Endodermal cell (in vitro differentiated cells): Measurements from ENCODE around the gene HMGCR. TPM values are rescaled to one million over a fixed set of nuclear protein-coding genes. Genes with fewer than 3 reads are reported as not detected.

Experiments used
- DNase-seq: peaks from one replicate; pipeline ENCODE4 v3.0.0-alpha.2; 2017
- H3K27ac ChIP-seq: 2 replicates; pipeline ENCODE4 v1.5.1; 2013; ENCODE audit warnings: mild to moderate bottlenecking, low read depth, low read length, moderate library complexity
- H3K27me3 ChIP-seq: 2 replicates; pipeline ENCODE4 v1.6.1; 2013; ENCODE audit warnings: mild to moderate bottlenecking, low read length, moderate library complexity; ENCODE audit not compliant: insufficient read depth, control insufficient read depth, poor library complexity, severe bottlenecking
- H3K36me3 ChIP-seq: 2 replicates; pipeline ENCODE4 v1.7.0; 2013; ENCODE audit warnings: mild to moderate bottlenecking, low read length, moderate library complexity; ENCODE audit not compliant: control insufficient read depth, insufficient read depth
- H3K4me1 ChIP-seq: one replicate; pipeline ENCODE4 v1.7.0; 2013; ENCODE audit warnings: low read length; ENCODE audit not compliant: control insufficient read depth, insufficient read depth
- H3K4me3 ChIP-seq: 2 replicates; pipeline ENCODE4 v1.5.1; 2013; ENCODE audit warnings: mild to moderate bottlenecking, low read length, moderate library complexity
- H3K9ac ChIP-seq: 2 replicates; pipeline ENCODE4 v1.6.1; 2013; ENCODE audit warnings: mild to moderate bottlenecking, low read length, moderate library complexity; ENCODE audit not compliant: poor library complexity, severe bottlenecking; ENCODE audit errors: extremely low read depth
- H3K9me3 ChIP-seq: 2 replicates; pipeline ENCODE4 v1.6.1; 2013; ENCODE audit warnings: mild to moderate bottlenecking, low read length, moderate library complexity; ENCODE audit not compliant: control insufficient read depth
- H3K27ac Mint-ChIP-seq: 2 replicates; pipeline ENCODE4 v1.8.0; 2020; ENCODE audit warnings: mixed read lengths
- H3K27me3 Mint-ChIP-seq: 2 replicates; pipeline ENCODE4 v1.8.0; 2021; ENCODE audit warnings: mild to moderate bottlenecking, mixed read lengths; ENCODE audit not compliant: insufficient read depth
- H3K36me3 Mint-ChIP-seq: 2 replicates; pipeline ENCODE4 v1.8.0; 2020; ENCODE audit warnings: low read depth, mixed read lengths
- H3K4me1 Mint-ChIP-seq: 2 replicates; pipeline ENCODE4 v1.8.0; 2020; ENCODE audit warnings: mixed read lengths
- H3K4me3 Mint-ChIP-seq: 2 replicates; pipeline ENCODE4 v1.8.0; 2020; ENCODE audit warnings: mild to moderate bottlenecking, moderate library complexity, mixed read lengths
- H3K9me3 Mint-ChIP-seq: 2 replicates; pipeline ENCODE4 v1.8.0; 2020; ENCODE audit warnings: mild to moderate bottlenecking, mixed read lengths
- WGBS, 2 experiments: methylation state at CpG; one replicate each; pipeline versions ENCODE4 v1.1.5 to v1.1.7; 2013; ENCODE audit warnings: missing lambda C conversion rate in 2 of 2, mixed read lengths in 1 of 2; ENCODE audit not compliant: insufficient coverage in 1 of 2, insufficient read length in 1 of 2; 5-methylcytosine and 5-hydroxymethylcytosine counted together
- total RNA-seq, 2 donors: library from RNA; stranded (reverse); fragmentation: NEBNext Ultra II Directional in 1 of 2; extraction: Animal tissue kit (Norgen Biotek cat#: 25700) in 1 of 2; gene quantifications; 2 replicates in 1 of 2; 3 replicates in 1 of 2; pipeline ENCODE4 v1.2.1, GENCODE V29; 2021
- TF ChIP-seq, protein P1 (sequence below): fragments of 200-600 bp; sonication (generic); conservative IDR thresholded peaks from 2 replicates; pipeline ENCODE4 v1.5.0; 2021; ENCODE audit warnings: antibody characterized with exemption, mild to moderate bottlenecking

The HMGCR gene
- total RNA-seq, 2 donors from 2014 or later: 114 to 162 TPM

GRCh38 chr5:75375414-75375813 is 38.4 kb downstream of the HMGCR start:
- Mint-ChIP-seq H3K27me3 (no peaks in the 10 kb centered on the region), H3K4me3 (no peak overlapping the region), H3K9me3 (no peaks in the 10 kb centered on the region), H3K4me1 (no peaks in the 10 kb centered on the region), H3K36me3 (peaks cover 39% of the 10 kb centered on the region), H3K27ac (no peak overlapping the region)
- WGBS, 2 experiments: 75 to 100% methylated on average over 1 to 3 of the region's 4 CpGs
- no peak for DNase-seq
- H3K4me1 ChIP-seq: no peaks in the 10 kb centered on the region
- H3K4me3 ChIP-seq: no peak overlapping the region
- TF ChIP-seq, protein P1, sequence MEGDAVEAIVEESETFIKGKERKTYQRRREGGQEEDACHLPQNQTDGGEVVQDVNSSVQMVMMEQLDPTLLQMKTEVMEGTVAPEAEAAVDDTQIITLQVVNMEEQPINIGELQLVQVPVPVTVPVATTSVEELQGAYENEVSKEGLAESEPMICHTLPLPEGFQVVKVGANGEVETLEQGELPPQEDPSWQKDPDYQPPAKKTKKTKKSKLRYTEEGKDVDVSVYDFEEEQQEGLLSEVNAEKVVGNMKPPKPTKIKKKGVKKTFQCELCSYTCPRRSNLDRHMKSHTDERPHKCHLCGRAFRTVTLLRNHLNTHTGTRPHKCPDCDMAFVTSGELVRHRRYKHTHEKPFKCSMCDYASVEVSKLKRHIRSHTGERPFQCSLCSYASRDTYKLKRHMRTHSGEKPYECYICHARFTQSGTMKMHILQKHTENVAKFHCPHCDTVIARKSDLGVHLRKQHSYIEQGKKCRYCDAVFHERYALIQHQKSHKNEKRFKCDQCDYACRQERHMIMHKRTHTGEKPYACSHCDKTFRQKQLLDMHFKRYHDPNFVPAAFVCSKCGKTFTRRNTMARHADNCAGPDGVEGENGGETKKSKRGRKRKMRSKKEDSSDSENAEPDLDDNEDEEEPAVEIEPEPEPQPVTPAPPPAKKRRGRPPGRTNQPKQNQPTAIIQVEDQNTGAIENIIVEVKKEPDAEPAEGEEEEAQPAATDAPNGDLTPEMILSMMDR: no peak
- no peaks in the 10 kb centered on the region for H3K9me3 ChIP-seq
- H3K9ac ChIP-seq: no peak overlapping the region
- H3K27ac ChIP-seq: no peak overlapping the region
- peaks cover 66% of the 10 kb centered on the region for H3K36me3 ChIP-seq
- H3K27me3 ChIP-seq: no peaks in the 10 kb centered on the region

- H3K4me1 ChIP-seq: no peaks in the 10 kb centered on the region
- Mint-ChIP-seq H3K27me3 (no peaks in the 10 kb centered on the region), H3K4me1 (no peaks in the 10 kb centered on the region), H3K27ac (no peak overlapping the region), H3K36me3 (peaks cover 51% of the 10 kb centered on the region), H3K9me3 (no peaks in the 10 kb centered on the region), H3K4me3 (no peak overlapping the region)
- 100% methylated on average over 1 of the region's 1 CpG; no CpG with 5 or more reads in 1 of the 2 experiments for WGBS, 2 experiments
- peaks cover 73% of the 10 kb centered on the region for H3K36me3 ChIP-seq
- H3K27ac ChIP-seq: no peak overlapping the region
- H3K9ac ChIP-seq: no peak overlapping the region
- DNase-seq: no peak
- no peaks in the 10 kb centered on the region for H3K27me3 ChIP-seq
- no peaks in the 10 kb centered on the region for H3K9me3 ChIP-seq
- TF ChIP-seq, protein P1: no peak
- no peak overlapping the region for H3K4me3 ChIP-seq
Measured at GRCh38 chr5:75380099-75380498, 43.1 kb downstream of the HMGCR start.

DNA sequence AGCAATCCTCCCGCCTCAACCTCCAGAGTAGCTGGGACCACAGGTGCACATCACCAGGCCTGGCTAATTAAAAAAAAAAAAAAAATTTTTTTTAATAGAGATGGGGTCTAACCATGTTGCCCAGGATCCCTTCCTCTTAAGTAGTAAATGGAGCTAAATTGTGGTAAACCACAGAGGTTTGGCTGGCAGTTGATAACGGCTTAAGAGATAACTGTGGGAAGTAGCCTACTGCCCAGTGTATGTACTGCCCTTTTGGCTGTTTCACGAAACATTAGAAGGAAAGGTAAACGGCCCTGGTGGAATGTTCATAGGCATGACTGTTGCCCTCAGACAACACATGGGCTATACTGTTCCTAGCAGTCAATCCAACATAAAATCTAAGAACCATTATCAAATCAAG is 44.4 kb downstream of the HMGCR start:
- H3K27ac Mint-ChIP-seq: no peak overlapping the region
- no peak for DNase-seq
- H3K4me3 ChIP-seq: no peak overlapping the region
- no peak overlapping the region for H3K27ac ChIP-seq
- no peaks in the 10 kb centered on the region for H3K4me1 Mint-ChIP-seq
- no peaks in the 10 kb centered on the region for H3K9me3 Mint-ChIP-seq
- no peaks in the 10 kb centered on the region for H3K27me3 ChIP-seq
- peaks cover 76% of the 10 kb centered on the region for H3K36me3 ChIP-seq
- H3K9me3 ChIP-seq: no peaks in the 10 kb centered on the region
- no peak overlapping the region for H3K4me3 Mint-ChIP-seq
- H3K4me1 ChIP-seq: no peaks in the 10 kb centered on the region
- TF ChIP-seq, protein P1: no peak
- H3K27me3 Mint-ChIP-seq: no peaks in the 10 kb centered on the region
- WGBS, 2 experiments: 99 to 100% methylated on average over 1 to 4 of the region's 4 CpGs
- no peak overlapping the region for H3K9ac ChIP-seq
- H3K36me3 Mint-ChIP-seq: peaks cover 51% of the 10 kb centered on the region
